Motor neuron (in vitro differentiated cells): Measurements from ENCODE around the gene P3H1. TPM values are rescaled to one million over a fixed set of nuclear protein-coding genes. Genes with fewer than 3 reads are reported as not detected.
"Not testable (repeated sequence)": the region's sequence is repeated elsewhere in the genome, so short reads cannot be mapped to it uniquely, and the experiment has no call there.

Experiments
- ATAC-seq, 8 experiments: fragments of 200-7000 bp; cut with Tn5 transposase; replicated peaks in 6 of 8; 2 replicates each; pipeline ENCODE4 v1.8.0; 2021; ENCODE audit warnings: mild to moderate bottlenecking in 8 of 8, moderate library complexity in 8 of 8
- H3K27ac ChIP-seq, 2 donors: fragments of 250-450 bp; sonication (Bioruptor Pico); 2 replicates each; pipeline ENCODE4 v1.9.0; 2021; ENCODE audit warnings: antibody characterized with exemption in 2 of 2, mild to moderate bottlenecking in 2 of 2, moderate library complexity in 1 of 2
- H3K4me1 ChIP-seq, 2 donors: fragments of 250-450 bp; sonication (Bioruptor Pico); replicated peaks in 1 of 2; 2 replicates each; pipeline ENCODE4 v1.6.1; 2021; ENCODE audit warnings: antibody characterized with exemption in 2 of 2, mild to moderate bottlenecking in 2 of 2, moderate library complexity in 1 of 2
- H3K4me3 ChIP-seq, 5 donors: fragments of 250-450 bp; sonication (Bioruptor Pico); 2 replicates each; pipeline ENCODE4 v1.9.0; 2021; ENCODE audit warnings: antibody characterized with exemption in 5 of 5, mild to moderate bottlenecking in 5 of 5, moderate library complexity in 4 of 5
- WGBS, 10 experiments: fragments of 450-650 bp; shearing (Covaris generic); methylation state at CpG; one replicate each; pipeline ENCODE4 v1.0.0; 2022; 5-methylcytosine and 5-hydroxymethylcytosine counted together
- in situ Hi-C, 9 experiments: fragments of 400-800 bp; cut with MboI; loops; one replicate each; pipeline ENCODE4 v1.15.0; 2021; ENCODE audit warnings: low sequenced_read_pairs in 9 of 9, low pct_unique_long_range_greater_than_20kb in 2 of 9; ENCODE audit not compliant: unreplicated experiment in 9 of 9
- total RNA-seq, 8 experiments: library from RNA; unstranded; fragments of 300-600 nt; gene quantifications; 2 replicates each; pipeline versions ENCODE4 v1.2.3 to v1.2.4, GENCODE V29; 2022

The P3H1 gene, protein sequence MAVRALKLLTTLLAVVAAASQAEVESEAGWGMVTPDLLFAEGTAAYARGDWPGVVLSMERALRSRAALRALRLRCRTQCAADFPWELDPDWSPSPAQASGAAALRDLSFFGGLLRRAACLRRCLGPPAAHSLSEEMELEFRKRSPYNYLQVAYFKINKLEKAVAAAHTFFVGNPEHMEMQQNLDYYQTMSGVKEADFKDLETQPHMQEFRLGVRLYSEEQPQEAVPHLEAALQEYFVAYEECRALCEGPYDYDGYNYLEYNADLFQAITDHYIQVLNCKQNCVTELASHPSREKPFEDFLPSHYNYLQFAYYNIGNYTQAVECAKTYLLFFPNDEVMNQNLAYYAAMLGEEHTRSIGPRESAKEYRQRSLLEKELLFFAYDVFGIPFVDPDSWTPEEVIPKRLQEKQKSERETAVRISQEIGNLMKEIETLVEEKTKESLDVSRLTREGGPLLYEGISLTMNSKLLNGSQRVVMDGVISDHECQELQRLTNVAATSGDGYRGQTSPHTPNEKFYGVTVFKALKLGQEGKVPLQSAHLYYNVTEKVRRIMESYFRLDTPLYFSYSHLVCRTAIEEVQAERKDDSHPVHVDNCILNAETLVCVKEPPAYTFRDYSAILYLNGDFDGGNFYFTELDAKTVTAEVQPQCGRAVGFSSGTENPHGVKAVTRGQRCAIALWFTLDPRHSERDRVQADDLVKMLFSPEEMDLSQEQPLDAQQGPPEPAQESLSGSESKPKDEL
- 10 to 100 TPM; 22.0 to 68.9 (median 38.1) TPM for total RNA-seq

DNA sequence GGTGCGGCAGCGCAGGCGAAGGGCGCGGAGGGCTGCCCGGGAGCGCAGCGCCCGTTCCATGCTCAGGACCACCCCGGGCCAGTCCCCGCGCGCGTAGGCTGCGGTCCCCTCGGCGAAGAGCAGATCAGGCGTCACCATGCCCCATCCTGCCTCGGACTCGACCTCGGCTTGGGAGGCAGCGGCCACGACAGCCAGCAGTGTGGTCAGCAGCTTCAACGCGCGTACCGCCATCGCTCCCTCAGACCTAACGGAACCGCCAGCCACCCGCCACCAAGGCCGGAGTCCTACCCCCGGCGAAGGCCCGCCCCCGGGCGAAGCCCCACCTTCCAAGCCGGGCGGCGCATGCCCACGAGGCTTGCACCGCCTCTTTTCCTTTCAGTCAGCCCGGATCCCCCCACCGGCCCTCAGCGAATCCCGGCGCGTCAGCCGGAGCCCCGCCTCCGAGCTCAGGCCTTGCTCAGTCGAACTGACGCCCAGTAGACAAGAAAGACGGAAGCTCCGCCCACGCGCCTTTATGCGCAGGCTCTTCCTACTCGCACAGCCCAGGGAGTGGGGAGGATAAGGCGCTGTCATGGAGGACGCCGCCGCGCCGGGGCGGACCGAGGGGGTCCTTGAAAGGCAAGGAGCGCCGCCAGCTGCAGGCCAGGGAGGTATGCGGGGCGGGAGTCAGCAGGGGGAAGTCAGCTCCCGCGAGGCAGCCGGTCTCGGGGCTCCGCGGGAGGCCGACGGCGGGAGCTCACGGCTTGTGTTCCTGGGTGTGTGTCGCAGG, at the start of gene P3H1, which contains the start of gene C1orf50:
P3H1 (minus strand) TSS at position 288 of the 769 bp plus-strand sequence; CDS start at position 231, 57 bp downstream.
C1orf50 (plus strand) TSS at position 509 of the 769 bp plus-strand sequence; CDS start at position 572, 63 bp downstream.
- Histone ChIP-seq H3K4me1 (peaks cover 12 to 17% of the 10 kb centered on the region in 2 donors), H3K27ac (peak within 1 kb of the TSS; percentile 85 to 89), H3K4me3 (peak within 1 kb of the TSS; percentile 79 to 94 (median 85))
- 0% methylated on average over 1 to 6 of the region's 82 CpGs; no CpG with 5 or more reads in 7 of the 10 experiments for WGBS, 10 experiments
- in situ Hi-C loops, result no loop called here
- ATAC-seq, result peak; percentile 81 to 93 (median 92)

DNA sequence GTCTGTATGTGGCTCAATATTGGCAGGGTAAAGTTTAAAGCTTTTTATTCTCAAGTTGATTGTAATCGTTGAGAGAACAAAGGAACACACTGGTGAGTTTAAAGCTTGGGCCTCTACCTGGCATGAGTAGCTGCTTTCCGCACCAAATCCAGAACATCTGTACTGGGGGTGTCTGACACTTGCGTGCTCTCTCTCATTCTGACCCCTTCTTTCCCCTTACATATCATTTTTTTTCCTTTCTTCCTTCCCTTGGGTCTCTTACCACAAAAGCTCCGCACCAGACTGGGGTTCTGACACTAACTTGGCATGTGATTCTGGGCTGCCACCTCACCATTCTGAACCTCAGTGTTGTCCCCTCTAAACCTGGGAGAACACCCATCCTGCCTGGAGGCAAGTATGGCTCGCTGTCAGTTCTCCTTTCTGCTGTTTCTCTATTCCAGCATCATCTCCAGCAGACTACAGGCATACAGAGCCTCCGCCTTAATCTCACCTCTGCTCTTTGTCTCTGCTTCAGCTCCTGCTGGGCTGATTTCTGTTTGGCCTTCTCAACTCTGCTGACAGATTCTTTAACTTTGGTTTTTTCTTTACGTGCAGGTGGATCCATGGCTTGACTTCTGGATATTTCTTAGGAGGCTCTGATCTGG, 49.2 kb upstream of the P3H1 start:
- H3K27ac ChIP-seq, result peak overlapping the region; percentile 97 to 99
- ATAC-seq, result peak in 1 of 8 experiments; percentile 1
- 5 to 67% (median 36%) methylated on average over 1 to 7 of the region's 7 CpGs for WGBS, 10 experiments
- in situ Hi-C loops, result no loop called here
- peak overlapping the region; percentile 64 to 95 (median 88) for H3K4me3 ChIP-seq
- H3K4me1 ChIP-seq, result peaks cover 2 to 8% of the 10 kb centered on the region in 2 donors

DNA sequence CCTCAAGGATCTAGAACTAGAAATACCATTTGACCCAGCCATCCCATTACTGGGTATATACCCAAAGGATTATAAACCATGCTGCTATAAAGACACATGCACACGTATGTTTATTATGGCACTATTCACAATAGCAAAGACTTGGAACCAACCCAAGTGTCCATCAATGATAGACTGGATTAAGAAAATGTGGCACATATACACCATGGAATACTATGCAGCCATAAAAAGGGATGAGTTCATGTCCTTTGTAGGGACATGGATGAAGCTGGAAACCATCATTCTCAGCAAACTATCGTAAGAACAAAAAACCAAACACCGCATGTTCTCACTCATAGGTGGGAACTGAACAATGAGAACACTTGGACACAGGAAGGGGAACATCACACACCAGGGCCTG, 48.0 kb upstream of the P3H1 start:
- ATAC-seq, H3K4me3 ChIP-seq, H3K27ac ChIP-seq, H3K4me1 ChIP-seq, in situ Hi-C loops: not testable (repeated sequence)
- no CpG with 5 or more reads among the region's 3 CpGs for WGBS, 10 experiments

DNA sequence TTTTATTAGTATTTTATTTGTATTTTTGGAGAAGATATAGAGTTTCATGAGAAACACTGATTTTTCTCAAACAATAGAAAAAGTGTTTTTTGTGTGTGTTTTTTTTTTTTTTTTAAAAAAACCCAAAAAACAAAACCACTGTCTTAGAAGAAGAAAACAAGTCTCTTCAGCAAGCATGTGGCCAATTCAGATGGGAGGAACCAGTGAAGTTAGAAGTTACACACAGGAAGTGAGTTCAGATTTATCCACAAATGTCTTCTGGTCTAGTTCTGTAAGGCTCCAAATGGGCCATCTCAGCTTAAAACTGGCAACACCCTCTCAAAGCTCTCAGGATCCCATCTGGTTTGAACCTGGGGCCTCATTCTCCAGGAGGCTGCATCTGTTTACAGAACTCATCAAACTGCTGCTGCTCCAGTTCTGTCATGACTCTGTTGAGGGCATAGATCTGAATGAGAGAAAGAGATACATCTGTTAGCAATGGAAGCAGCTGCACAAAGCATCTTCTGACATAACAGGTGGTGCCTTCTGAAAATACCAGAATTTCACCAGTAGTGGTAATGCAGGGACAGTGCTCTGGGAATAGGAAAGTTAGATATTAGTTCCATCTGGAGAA, 40.3 kb upstream of the P3H1 start:
- H3K27ac ChIP-seq, result no peak overlapping the region
- in situ Hi-C loops, result no loop called here
- no peak for ATAC-seq

GRCh38 chr1:42806593-42806992, 39.8 kb upstream of the P3H1 start:
- 87 to 98% (median 92%) methylated on average over 2 to 5 of the region's 5 CpGs; no CpG with 5 or more reads in 1 of the 10 experiments for WGBS, 10 experiments
- no peak overlapping the region for H3K27ac ChIP-seq
- in situ Hi-C loops, result no loop called here
- no peak overlapping the region for H3K4me3 ChIP-seq
- no peak for ATAC-seq
- no peaks in the 10 kb centered on the region for H3K4me1 ChIP-seq

More for the DNA sequence above, 40.3 kb upstream of the P3H1 start:
- Histone ChIP-seq H3K4me3 (no peak overlapping the region), H3K4me1 (peaks cover 0 to under 1% of the 10 kb centered on the region in 2 donors)

GRCh38 chr1:42806171-42806570, 39.3 kb upstream of the P3H1 start:
- no peak for ATAC-seq
- Histone ChIP-seq H3K4me3 (no peak overlapping the region), H3K4me1 (no peaks in the 10 kb centered on the region), H3K27ac (no peak overlapping the region)
- in situ Hi-C loops, result no loop called here

DNA sequence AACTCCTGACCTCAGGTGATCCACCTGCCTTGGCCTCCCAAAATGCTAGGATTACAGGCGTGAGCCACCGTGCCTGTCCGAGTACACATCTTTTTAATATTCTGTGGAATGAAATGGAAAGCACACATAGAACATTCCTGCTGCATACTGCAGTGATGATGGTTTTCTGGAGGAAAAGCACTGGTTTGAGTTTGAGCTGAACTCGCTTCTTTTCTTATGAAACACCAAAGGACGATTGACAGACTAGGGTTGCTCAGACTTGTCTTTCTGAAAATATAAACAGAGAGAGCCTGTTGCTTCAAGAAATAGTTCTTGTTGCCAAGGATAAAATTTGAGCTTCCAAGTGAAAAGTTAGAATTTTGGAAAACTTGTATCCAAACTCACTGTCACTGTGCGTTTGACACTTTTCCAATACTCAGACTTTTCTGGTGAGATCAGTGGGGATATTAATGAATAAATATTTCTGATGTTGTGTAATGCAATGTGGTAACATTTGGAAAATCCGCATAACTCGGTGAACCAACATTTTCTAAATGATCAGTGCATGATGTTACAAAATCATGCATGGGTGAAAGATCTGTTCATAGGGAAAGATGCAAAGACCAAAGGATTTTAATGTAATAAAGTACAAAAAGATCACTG, 35.1 kb upstream of the P3H1 start:
- in situ Hi-C loops, result no loop called here
- 7 to 100% (median 73%) methylated on average over 1 to 8 of the region's 8 CpGs for WGBS, 10 experiments
- peak in 1 of 8 experiments; percentile 49 for ATAC-seq
- no peak overlapping the region for H3K4me3 ChIP-seq
- H3K4me1 ChIP-seq, result no peaks in the 10 kb centered on the region
- H3K27ac ChIP-seq, result no peak overlapping the region

DNA sequence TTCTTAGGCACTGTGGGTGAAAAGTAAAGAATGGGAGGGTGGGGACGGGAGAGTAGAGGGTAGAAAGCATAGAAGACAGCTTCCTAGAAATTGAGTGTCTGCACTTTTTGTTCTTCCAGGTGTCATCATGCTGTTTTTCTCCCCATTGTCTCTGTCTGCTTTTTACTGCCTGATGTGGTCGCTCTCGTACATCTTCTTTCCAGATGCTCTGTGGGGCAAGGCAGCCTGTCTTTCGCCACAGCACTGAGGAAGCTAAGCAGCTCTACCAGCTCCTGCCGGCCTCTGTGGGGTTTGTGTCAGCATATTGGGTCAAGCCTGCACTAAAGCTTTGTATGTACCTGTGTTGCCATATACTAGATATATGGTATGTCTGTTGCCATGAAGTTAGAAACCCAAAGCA, 31.2 kb upstream of the P3H1 start:
- ATAC-seq, result no peak
- in situ Hi-C loops, result loop anchor here in 4 of 9 experiments (25.0 kb wide), 1 partner anchor 264 kb away; no protein-coding TSS in a partner anchor
- no peak overlapping the region for H3K4me3 ChIP-seq
- peaks cover 0 to 3% of the 10 kb centered on the region in 2 donors for H3K4me1 ChIP-seq
- WGBS, 10 experiments, result 75 to 86% (median 83%) methylated on average over 2 to 5 of the region's 5 CpGs; no CpG with 5 or more reads in 5 of the 10 experiments
- H3K27ac ChIP-seq, result no peak overlapping the region

GRCh38 chr1:42797414-42797813, 30.6 kb upstream of the P3H1 start:
- 46 to 100% (median 84%) methylated on average over 1 to 3 of the region's 3 CpGs; no CpG with 5 or more reads in 1 of the 10 experiments for WGBS, 10 experiments
- no peak for ATAC-seq
- in situ Hi-C loops, result loop anchor here in 4 of 9 experiments (25.0 kb wide), 1 partner anchor 265 kb away; no protein-coding TSS in a partner anchor
- Histone ChIP-seq H3K4me3 (no peak overlapping the region), H3K4me1 (peaks cover 0 to 3% of the 10 kb centered on the region in 2 donors), H3K27ac (no peak overlapping the region)

DNA sequence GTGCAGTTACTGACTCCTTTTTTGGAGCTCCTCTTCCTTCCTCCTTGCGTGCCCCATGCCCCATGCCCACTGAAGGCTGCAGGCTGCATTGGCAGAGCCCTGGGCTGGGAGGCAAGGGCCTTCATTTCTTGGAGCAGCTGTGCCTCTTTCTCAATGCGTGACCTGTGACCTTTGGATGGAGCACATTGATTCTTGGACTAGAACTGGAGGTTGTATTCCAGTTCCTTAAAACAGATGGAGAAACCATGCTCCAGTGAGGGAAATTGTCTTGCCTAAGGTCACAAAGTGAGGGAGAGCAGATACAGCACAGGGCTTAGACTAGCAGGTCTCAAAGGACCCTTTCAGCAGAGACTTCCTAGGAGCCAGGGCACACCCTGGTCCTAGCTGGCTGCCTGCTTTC, 27.0 kb upstream of the P3H1 start:
- no peak for ATAC-seq
- in situ Hi-C loops, result loop anchor here in 4 of 9 experiments (25.0 kb wide), 1 partner anchor 268 kb away; no protein-coding TSS in a partner anchor
- 50 to 100% (median 100%) methylated on average over 1 of the region's 2 CpGs; no CpG with 5 or more reads in 5 of the 10 experiments for WGBS, 10 experiments

DNA sequence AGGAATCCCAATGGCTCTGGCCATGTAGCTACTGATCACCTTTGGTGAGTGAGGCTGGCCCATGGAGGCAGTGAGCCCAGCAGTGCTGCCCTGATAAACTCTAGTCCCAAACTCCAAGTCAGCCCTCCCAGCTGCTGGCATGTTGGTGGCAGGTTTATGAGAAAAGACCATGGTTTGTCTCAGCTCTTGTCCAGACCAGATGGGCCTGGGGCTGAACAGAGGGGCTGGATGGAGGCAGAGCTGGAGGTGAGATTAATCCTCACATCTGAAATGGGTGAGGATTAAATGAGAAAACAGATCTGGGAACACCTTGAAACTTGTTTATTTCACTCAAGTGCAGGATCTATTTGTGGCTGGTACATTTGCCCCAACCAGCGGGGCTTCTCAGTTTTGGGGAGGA, 21.2 kb upstream of the P3H1 start:
- in situ Hi-C loops, result loop anchor here in 4 of 9 experiments (25.0 kb wide), 1 partner anchor 274 kb away; no protein-coding TSS in a partner anchor
- Histone ChIP-seq H3K4me1 (no peaks in the 10 kb centered on the region), H3K4me3 (no peak overlapping the region), H3K27ac (no peak overlapping the region)
- WGBS, 10 experiments, result 83 to 100% (median 100%) methylated on average over 1 of the region's 1 CpG; no CpG with 5 or more reads in 5 of the 10 experiments
- ATAC-seq, result no peak

More for the DNA sequence above, 27.0 kb upstream of the P3H1 start:
- Histone ChIP-seq H3K4me3 (no peak overlapping the region), H3K4me1 (peaks cover 0 to 3% of the 10 kb centered on the region in 2 donors), H3K27ac (no peak overlapping the region)
